Stimulated activated CD8-positive, alpha-beta memory T cell treated with anti-CD3 and anti-CD28 coated beads, Interleukin-15, amount 100 ng/mL, for 1 hour (primary cell): ENCODE results near the gene PDE9A.
"Not testable (repeated sequence)": the region's sequence is repeated elsewhere in the genome, so short reads cannot be mapped to it uniquely, and the experiment has no call there.

ENCODE experiments used
- DNase-seq: peaks from one replicate; pipeline ENCODE4 v3.0.0-alpha.2; 2020; ENCODE audit warnings: low read depth

PDE9A gene

DNA sequence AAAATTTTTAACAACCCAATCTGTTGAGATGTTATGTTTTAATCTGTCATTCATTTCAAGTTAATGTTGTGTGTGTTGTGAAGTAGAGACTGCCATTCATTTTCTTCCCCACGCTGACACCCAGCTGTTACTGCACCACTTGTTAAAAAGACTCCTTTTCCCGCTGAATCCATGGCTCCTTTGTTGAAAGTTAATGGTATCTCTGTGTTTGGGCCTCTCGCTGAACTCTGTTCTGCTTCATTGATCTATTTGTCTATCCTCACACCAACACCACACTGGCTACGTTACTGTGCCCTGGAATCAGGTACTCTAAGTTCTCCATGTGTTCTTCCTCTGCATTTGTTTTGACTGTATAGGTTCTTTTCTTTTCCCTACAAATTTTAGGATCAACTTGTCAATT lies 58.2 kb downstream of the PDE9A start:
- no peak for DNase-seq

DNA sequence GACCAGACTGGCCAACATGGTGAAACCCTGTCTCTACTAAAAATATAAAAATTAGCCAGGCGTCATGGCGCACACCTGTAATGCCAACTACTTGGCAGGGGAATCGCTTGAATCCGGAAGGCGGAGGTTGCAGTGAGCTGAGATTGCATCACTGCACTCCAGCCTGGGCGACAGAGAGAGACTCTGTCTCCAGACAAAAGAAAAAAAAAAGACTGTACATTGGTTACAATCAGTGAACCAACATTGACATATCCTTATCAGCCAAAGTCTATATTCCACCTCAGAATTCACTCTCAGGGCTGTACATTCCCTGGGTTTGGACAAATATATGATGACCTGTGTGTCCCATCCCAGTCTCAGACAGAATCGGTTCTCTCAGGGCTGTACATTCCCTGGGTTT lies 62.0 kb downstream of the PDE9A start:
- not testable (repeated sequence) for DNase-seq

DNA sequence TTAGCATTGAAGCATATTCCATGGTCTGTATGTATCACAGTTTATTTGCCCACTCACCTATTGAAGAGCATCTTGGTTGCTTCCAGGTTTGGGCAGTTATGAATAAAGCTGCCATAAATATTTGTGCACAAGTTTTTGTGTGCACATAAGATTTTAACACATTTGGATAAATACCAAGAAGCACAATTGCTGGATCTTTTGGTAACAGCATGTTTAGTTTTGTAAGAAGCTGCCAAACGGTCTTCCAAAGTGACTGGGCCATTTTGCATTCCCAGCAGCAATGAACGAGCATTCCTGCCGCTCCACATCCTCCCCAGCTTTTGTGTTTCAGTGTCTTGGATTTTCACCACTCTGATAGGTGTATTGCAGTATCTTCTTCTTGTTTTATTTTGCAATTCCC lies 62.7 kb downstream of the PDE9A start:
- DNase-seq, result no peak

DNA sequence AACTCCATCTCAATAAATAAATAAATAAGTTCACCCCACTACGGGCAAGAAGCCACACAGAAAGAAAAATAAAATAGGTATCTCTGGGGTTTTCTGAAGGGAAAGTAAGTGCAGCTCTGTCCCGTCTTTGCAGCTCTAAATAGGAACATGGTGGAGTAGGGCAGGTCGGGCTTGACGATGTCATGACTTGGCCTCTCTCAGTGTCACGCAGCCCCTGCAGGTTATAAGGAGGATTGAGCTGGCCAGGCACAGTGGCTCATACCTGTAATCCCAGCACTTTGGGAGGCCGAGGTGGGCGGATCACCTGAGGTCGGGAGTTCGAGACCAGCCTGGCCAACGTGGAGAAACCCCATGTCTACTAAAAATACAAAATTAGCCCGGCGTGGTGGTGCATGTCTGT lies 67.1 kb downstream of the PDE9A start:
- not testable (repeated sequence) for DNase-seq

DNA sequence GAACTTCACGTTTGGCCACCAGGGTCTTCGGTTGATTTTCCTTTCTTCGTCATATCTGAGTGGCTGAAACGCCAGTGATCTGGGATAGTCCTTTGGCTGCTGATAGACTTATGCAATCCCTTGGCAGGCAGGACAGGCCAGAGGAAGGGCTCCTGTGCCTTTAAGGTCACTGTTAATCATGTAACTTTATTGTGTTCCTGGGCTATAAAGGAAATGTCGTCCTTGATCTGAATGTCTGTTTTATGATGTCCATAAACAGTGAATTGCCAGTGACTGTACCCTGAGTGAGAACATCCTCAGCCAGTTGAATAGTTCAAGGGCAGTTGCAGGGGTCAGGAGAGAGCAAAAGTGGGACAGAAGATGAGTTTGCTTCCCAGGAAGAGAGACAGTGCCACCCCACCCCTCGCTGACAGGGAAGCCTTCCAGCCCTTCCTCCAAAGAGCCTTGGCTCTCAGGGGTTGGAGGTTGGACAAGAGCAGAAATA lies 68.0 kb downstream of the PDE9A start:
- DNase-seq, result no peak

DNA sequence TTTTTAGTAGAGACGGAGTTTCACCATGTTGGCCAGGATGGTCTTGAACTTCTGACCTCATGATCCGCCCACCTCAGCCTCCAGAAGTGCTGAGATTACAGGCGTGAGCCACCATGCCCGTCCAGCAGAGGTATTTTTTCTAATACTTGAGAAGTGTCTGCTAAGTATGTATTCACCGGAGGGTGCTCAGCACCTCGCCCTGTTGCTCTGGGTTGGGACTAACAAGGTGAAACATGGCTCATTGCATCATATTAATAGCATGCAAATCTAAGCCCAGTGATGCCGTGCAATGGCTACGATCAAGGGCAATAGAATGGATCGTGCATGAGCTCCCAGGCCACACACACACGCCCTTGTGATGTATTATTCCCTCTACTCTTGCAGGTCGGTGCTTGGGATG lies 68.7 kb downstream of the PDE9A start:
- no peak for DNase-seq

DNA sequence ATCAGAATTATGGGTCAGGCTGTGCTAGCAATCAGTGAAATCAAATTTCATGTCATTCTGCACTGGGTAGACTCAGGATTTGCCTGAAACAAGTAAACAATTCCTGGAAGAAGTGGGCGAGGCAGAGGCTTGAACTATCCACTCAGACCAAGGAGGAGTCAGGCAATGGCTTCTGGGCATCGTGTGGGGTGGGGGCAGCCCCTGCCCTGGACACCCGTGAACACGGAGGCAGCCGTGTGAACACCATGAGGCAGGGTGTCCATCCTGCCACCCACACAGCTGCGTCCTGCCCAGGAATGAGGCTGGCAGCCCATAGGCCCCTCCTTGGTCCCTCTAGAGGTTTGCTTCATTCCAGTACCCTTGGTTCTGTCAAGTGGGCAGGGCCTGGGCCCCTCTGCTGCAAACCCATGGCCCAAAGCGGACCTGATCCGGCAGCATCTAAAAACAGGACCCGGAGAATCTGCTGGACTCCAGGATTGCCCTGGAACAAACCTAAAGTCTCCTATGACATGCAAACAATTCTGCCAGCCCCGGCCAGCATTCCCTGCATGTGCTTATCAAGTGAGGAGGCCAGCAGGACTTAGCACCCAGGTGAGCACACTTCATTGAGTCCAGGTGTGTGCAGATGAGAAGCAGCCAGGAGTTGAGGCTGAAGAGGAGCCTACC lies 69.5 kb downstream of the PDE9A start:
- DNase-seq, result no peak

DNA sequence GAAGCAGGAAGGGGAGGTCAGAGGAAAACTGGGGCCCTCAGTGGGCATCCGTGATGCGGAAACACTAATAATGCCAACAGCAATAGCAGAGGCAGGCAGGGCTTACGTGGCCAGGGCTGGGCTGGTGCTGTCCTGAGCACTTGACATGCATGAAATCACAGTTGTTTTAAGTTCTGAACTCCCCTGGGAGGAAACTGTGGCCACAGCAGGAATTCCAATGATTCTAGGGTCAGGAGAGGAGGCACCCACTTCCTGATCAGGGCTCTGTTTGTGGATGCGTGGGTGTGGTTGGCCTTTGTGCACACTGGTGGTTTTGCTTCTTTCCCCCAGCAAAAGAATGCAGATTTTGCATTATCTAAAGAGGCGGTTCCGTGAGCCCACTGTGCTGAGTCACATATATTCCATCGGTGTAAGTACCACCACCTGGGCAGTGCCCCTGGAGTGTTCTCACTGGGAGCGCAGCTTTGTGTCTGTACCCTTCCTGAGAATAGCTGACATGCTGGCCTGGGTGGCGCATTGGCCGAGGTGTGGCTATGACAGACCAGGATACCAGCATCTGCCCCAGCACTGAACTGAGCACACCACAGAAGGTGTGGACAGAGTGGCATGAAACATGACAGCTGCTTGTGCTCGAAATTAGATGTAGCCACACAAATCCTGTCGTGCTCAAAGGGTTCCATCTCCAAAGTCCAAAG lies 71.0 kb downstream of the PDE9A start:
- DNase-seq, result no peak

DNA sequence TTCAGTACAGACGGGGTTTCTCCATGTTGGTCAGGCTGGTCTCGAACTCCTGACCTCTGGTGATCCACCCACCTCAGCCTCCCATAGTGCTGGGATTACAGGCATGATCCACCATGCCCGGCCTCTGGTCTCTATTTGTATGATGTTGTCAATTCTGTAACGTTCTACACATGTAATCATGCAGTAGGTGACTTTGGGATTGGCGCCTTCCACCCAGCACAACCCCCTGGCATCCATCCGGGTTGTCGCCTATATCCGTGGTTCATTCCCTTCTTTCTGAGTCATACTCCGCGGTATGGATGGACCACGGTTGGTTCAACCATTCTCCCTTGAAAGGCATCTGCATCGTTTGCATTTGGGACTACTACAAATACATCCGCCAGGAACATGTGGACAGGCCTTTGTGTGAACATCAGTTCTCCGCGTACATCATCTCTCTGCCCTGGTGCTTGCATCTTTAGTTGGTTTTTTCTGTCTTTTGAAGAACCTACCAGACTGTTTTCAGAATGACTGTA lies 72.1 kb downstream of the PDE9A start:
- no peak for DNase-seq

DNA sequence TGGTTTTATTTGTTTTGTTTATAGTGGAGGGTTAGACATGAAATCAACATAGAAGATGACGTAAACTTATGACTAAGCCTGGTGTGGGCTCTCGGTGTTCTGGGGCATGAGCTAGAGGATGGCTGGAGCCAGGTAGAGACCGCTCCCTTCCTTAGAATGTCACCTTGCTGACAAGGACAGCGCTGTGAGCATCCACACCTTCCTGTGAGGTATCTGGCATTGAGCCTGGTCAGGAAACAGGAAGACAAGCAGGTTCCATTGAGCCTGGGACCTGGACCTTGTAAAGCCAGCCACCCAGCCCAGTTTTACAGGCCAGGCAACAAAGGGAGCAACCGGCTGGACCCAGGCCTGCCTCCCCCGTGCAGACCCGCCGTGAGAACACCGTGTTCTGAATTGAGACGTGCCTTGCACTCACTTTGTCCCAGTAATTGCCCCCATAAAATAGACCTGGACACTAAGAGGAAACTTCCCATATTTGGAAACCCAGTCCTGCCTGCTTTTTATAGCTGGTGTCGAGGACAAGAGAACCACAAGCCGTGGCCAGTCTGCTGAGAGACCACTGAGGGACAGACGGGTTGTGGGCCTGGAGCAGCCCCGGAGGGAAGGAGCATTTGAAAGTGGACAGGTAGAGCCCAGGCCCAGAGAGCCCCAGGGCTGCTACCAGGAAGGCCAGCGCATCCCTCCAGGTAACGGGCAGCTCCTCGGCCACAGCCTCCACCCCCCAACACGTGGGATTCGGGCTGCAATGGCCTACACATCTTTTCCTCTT lies 78.0 kb downstream of the PDE9A start:
- no peak for DNase-seq

DNA sequence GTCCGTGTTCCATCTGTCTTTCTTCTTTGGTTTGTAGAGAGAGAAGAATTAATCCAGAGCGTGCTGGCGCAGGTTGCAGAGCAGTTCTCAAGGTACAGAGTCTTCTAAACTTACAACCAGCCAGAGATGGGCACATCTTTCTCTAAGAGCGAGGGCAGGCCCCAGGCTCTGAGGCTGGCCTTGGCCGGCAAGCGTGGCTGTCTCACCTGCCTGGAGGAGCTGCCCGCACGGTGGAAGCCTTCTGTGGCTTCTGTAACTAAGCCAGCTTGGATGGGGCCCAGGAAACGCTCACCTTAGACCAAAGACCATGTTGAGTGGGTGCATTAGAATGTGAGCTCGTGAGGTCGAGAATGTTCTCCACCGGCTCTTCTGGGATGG lies 78.6 kb downstream of the PDE9A start:
- DNase-seq, result no peak

DNA sequence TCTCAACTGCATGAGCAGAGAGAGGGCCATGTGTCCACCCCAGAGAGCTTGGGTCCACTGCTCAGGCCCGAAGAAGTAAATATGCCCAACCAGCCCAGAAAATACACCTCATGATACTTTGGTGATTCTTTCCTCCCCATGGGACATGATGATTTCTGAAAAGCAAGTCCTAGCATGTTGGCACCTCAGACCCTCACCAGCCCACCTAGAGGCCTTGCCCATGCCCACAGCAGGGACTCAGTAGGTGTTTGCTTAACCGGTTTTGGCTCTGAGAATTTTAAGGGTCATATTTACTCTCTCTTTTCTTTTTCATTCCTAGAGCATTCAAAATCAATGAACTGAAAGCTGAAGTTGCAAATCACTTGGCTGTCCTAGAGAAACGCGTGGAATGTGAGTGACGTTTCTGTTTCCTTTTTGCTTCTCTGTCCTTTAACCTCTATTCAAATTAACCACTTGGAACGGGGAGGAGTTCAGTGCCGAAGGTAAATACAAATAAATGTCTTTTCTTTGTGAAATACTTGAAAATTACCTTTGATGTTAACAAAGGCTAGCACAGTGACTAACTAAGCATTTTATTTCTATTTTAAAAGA lies 79.7 kb downstream of the PDE9A start:
- no peak for DNase-seq

DNA sequence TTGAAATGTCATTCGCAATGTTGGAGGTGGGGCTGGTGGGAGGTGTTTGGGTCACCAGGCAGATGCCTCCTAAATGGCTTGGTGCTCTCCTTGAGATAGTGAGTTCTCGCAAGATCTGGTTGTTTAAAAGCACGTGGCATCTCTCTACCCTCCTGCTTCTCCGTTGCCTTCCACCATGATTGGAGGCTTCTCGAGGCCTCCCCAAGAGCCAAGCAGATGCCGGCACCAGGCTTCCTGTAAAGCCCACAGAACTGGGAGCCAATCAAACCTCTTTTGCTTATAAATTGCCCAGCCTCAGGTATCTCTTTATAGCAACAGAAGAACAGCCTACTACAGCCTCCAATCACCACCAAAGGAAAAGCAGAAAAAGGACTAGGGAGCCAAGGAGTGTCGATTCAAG lies 80.5 kb downstream of the PDE9A start:
- no peak for DNase-seq

DNA sequence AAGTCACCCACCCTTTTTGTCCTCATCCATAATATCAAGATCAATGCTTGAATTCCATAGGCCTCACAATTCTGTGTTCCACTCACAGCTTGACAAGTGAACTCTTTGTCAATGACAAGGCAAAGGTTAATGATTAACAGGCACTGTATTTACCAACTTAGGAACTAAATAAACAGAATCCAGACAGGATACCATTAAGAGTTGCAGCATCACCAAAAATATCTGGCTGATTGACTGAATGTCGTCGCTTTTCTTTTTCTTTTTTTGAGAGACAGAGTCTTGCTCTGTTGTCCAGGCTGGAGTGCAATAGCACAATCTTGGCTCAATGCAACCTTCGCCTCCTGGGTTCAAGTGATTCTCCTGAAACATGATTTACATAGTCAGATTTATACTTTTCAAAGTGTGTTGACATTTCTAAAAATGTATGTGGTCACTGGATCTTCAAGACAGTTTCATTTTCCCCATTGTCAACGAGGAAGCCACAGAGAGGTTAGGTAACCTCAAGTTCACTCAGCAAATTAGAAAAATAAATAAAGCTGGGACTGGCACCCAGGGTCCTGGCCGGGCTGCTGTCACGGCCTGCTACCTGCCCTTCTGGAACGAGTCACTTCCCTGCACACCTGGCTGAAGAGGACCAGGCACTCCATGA lies 81.0 kb downstream of the PDE9A start:
- no peak for DNase-seq

DNA sequence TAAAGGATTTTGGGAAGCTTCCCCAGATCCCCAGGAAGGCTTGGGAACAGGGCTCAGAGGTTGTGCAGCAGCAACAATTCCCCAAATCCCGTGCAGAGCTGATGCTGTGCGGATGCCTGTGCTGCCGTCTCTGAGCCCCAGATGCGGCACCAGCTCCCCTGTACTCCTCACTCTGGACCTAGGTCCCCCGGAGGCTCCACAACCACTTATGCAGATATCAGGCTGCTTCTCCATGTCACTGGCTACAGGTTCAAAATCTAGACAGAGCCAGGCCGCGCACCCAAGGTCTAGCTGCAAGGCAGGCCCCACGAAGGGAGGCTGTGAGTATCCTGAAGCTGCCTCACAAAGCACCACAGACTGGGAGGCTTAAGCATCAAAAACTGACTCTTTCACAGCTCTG lies 81.6 kb downstream of the PDE9A start:
- DNase-seq, result no peak

DNA sequence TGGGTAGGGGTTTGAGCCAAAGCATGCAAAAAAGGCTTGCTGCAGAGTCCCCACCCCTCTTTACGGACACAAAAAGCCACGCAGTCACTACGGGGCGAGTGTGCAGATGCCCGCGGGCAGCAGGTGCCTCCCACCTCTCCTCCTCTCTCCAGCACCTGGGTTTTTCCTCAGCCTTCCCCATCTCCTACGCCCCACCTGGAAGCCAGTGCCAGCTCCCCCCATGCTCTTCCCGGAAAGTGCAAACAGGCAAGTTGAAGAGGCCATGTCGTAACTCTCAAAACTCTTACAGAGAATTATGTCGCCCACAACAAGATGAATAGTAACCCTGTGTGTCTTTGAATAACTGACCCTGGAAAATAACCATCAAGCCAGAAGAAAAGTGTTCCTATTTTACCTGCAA lies 82.5 kb downstream of the PDE9A start:
- no peak for DNase-seq

DNA sequence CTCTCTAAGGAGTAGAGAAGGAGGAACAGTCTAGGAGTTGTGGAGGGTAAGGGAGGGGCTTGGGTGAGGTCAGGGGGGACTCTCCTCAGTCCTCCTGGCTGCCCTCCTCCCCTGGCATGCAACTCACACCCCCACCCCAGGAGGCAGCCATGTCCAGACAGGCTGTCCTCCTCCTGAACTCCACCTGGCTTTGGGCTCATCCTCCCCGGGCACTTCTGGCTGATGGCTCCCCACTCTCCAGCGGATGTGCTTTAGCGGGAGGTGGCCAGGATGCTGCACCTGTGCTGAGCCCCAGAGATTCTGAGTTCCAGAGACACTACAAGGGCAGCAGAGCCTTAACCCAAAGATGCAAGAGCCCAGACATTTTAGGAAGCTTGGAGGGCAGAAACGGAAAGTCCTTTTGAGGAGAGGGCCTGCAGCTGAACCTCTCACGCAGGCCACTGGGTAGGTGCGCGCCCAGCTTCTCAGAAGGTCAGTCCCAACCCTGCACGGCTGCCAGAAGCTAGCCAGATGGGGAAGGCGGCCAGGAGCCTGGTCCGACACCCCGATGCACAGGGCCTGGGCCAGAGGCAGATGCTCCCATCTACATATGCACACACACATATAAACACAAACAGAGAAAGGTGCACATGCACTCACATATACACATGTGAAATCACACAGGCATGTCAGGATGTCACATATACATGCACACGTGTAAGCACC lies 83.4 kb downstream of the PDE9A start:
- DNase-seq, result no peak

DNA sequence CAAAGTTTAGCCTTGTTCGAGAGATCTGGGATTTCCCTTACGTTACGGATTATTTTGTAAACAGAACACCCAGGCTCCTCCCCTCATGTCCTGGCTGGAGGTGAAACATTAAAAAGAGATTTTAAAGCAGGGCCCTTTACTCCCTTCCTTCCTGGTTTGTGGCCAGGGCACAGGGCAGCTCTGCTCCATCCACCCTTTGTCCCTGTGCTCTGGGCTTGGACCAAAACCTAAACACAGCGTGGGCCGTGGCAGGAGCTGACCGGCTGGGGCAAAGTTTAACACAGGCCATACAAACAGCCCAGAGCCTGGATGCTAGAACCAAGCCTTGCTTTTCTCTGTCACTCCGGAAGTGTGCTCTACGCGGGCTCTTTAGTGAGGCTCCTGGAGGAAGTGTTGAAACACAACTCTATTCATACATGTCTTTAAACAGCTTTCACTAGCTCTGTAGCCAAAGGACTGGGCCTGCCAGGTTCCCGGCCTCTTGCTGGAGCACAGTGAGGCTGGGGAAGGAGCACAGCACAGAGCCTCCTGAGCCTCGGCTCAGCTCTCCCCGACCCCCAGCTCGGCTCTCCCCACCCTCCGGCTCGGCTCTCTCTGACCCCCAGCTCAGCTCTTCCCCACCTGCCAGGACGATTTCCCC lies 84.7 kb downstream of the PDE9A start:
- no peak for DNase-seq

DNA sequence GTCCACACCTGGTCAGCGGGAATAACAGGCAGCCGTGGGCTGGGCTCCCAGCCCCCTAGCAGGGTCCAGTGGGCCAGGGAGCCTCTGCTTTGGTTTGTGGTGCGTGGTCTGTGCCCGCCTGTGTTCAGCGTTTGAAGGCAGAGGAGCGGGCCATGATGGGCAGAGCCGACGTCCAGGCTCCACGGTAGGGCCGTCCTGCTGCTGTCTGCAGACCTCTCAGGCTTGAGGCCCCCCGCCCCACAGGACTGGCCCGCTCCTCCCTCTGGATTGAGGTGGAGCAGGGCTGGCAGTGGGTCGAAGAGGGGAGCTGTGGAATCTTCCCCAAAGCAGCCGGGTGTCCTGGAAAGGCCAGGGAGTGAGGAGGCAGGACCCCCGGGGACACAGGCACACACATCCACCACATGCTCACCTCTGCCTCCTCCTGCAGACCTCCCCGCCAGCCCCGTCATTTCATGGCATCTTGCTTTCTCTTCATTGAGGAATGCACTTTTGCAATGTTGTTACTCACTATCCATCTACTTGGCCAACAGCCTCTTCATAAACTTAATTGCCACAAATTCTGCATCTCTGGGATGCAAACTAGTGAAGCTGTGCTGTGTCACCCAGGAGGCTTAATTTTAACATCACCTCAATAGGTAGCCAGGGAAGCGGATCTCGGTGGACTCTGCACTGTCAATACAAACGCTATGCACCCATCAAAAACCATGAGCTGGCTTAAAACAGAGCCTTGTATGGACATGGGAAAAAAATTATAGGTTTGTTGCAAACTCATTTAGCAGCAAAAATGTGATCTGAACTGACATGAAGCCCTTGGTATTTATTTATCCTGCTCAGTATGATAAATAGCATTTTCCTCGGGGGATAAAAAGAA lies 85.9 kb downstream of the PDE9A start:
- DNase-seq, result no peak

DNA sequence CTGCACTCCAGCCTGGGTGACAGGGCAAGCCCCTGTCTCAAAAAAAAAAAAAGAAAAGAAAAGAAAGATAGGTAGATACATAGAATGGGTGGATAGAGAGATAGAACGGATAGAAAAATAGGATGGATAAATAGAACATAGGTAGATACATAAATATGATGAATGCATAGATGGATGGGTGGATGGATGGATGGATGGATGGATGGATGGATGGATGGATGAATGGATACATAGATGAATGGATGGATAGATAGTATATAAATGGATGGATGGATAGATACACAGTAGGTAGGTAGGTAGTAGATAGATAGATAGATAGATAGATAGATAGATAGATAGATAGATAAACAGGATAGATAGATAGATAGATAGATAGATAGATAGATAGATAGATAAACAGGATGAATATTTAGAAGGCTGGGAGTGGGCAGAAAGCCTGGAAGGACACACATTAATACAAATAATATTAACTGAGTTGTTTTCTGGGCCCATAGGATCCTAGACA lies 87.0 kb downstream of the PDE9A start:
- no peak for DNase-seq
